Psoas muscle (tissue), 8 donors: Measurements from ENCODE around the gene PPP2R3A. TPM values are rescaled to one million over a fixed set of nuclear protein-coding genes. Genes with fewer than 3 reads are reported as not detected.
A peak's percentile ranks its signal among the peaks of the same experiment; 100 is the strongest.

Experiments used
- ATAC-seq, 4 donors: fragments of 200-7000 bp; cut with Tn5 transposase; one replicate each; pipeline ENCODE4 v1.9.1; 2020; ENCODE audit warnings: moderate library complexity in 3 of 4, mild to moderate bottlenecking in 2 of 4
- DNase-seq, 2 donors: peaks; one replicate each; pipeline ENCODE4 v3.0.0-alpha.2; 2020
- H3K27ac ChIP-seq: fragments of 200-600 bp; one replicate; pipeline ENCODE4 v1.8.0; 2022
- H3K27me3 ChIP-seq, 3 donors: fragments of 200-600 bp in 1 of 3; one replicate each; pipeline versions ENCODE4 v1.6.1 to v1.8.0; 2013 to 2022; ENCODE audit warnings: low read length in 2 of 3, mild to moderate bottlenecking in 2 of 3, moderate library complexity in 1 of 3; ENCODE audit not compliant: insufficient read depth in 3 of 3
- H3K36me3 ChIP-seq, 2 donors: fragments of 200-600 bp in 1 of 2; one replicate each; pipeline versions ENCODE4 v1.6.1 to v1.8.0; 2013 to 2022; ENCODE audit warnings: low read depth in 1 of 2, mild to moderate bottlenecking in 1 of 2, moderate library complexity in 1 of 2; ENCODE audit not compliant: insufficient read depth in 1 of 2
- H3K4me1 ChIP-seq: fragments of 200-600 bp; one replicate; pipeline ENCODE4 v1.8.0; 2022
- H3K4me3 ChIP-seq: fragments of 200-600 bp; one replicate; pipeline ENCODE4 v1.8.0; 2022; ENCODE audit warnings: mild to moderate bottlenecking
- H3K9me3 ChIP-seq: fragments of 200-600 bp; one replicate; pipeline ENCODE4 v1.8.0; 2022
- WGBS, 3 donors: extraction: QIAGEN DNeasy Blood & Tissue Kit; methylation state at CpG; one replicate each; pipeline versions ENCODE4 v1.1.6 to v1.1.7; 2013; 5-methylcytosine and 5-hydroxymethylcytosine counted together
- intact Hi-C, 2 donors: fragments of 100-400 bp; cut with DNase I; formaldehyde crosslinking; loops; one replicate each; pipeline versions ENCODE4 v1.11.0 to v1.14.2; 2022
- polyA plus RNA-seq, 3 donors: library from polyadenylated mRNA; stranded (reverse); fragments of 200-250 nt; gene quantifications; one replicate each; pipeline ENCODE4 v1.2.3, GENCODE V29; 2013
- total RNA-seq, 4 donors: library from RNA; stranded (reverse); fragmentation: NEBNext Ultra II Directional in 2 of 4; extraction: Animal tissue kit (Norgen Biotek cat#: 25700) in 2 of 4; gene quantifications; one replicate each; pipeline versions ENCODE4 v1.2.1 to v1.2.4, GENCODE V29; 2021 to 2023
- TF ChIP-seq, protein P1 (sequence below): fragments of 200-600 bp; IDR thresholded peaks from one replicate; pipeline ENCODE4 v1.8.0; 2022; ENCODE audit warnings: antibody characterized with exemption
- donor health status: healthy with polysubstance abuse.
- donor health status: DM: no; HTN: no; CAD: no; lungs with moderate emphysema.
- donor health status: Bipolar disorder and iron deficiency.
- donor health status: healthy.
- donor health status: DM: yes; HTN: yes; CAD: no.
- donor health status: DM: no; HTN: no; CAD: no.
- donor health status: DM: no; HTN: no; CAD: no.
- donor health status: DM: yes; HTN: yes; CAD: no.

The PPP2R3A gene
- total and polyA plus RNA-seq, 7 donors = 5.4 to 134 (median 45.5) TPM

DNA sequence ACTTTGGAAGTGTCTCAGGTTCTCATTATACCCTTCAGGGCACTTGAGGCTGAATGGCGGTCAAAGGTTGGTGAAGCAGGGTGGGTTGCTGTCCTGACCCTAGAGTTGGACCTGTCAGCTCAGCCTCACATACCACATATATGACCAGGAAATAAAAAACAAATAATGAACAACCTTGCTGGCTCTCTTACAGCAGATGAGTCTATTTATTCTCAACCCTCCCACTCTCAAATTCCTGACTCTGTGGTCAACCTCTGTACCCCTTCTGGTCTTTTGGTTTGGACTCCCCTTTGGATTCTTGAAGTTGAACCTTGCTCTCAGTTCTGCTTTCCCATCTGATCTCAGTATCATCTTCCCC is 16.9 kb downstream of the PPP2R3A start:
- 92 to 100% (median 94%) methylated on average over 1 of the region's 1 CpG for WGBS, 3 donors

DNA sequence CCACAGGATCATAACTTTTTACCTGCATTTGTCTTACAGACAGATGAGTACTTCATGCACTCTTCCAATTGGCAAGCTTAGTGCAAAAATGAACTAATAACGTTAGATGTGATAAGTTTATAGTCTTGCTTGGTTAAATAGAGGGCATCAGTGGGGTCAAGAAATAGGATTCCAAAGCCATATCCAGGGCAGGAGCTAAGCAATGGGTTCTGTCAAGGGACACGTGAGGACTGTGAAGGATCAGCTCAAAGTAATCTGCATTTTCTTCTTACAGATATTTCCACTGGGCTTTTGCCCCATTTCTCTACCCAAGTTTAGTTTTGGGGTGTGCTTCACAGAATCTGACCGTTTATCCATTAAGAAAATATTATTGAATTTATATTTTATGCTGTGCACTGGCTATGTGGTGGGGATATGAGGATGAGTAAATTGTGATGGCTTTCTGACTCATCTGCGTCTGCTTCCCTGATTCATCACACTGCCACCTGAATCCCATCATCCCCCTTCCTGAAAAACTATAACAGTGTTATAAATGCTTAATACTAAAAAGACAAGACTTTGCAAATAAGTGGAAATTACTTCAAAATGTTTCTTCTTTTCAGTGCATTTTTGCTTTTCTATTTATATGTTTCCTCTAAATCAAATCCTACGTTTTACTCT is 17.5 kb downstream of the PPP2R3A start:
- H3K36me3 ChIP-seq = no peaks in the 10 kb centered on the region
- peak in 2 of 4 donors; percentile 60 to 64 for ATAC-seq
- no peaks in the 10 kb centered on the region for H3K27me3 ChIP-seq
- intact Hi-C loops = no loop called here
- peak overlapping the region; percentile 18 for H3K27ac ChIP-seq
- H3K9me3 ChIP-seq = no peaks in the 10 kb centered on the region
- TF ChIP-seq, protein P1, sequence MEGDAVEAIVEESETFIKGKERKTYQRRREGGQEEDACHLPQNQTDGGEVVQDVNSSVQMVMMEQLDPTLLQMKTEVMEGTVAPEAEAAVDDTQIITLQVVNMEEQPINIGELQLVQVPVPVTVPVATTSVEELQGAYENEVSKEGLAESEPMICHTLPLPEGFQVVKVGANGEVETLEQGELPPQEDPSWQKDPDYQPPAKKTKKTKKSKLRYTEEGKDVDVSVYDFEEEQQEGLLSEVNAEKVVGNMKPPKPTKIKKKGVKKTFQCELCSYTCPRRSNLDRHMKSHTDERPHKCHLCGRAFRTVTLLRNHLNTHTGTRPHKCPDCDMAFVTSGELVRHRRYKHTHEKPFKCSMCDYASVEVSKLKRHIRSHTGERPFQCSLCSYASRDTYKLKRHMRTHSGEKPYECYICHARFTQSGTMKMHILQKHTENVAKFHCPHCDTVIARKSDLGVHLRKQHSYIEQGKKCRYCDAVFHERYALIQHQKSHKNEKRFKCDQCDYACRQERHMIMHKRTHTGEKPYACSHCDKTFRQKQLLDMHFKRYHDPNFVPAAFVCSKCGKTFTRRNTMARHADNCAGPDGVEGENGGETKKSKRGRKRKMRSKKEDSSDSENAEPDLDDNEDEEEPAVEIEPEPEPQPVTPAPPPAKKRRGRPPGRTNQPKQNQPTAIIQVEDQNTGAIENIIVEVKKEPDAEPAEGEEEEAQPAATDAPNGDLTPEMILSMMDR = no peak
- no peak overlapping the region for H3K4me3 ChIP-seq
- 71 to 80% (median 75%) methylated on average over 5 of the region's 5 CpGs for WGBS, 3 donors
- DNase-seq = no peak
- H3K4me1 ChIP-seq = peaks cover 15% of the 10 kb centered on the region

More for the DNA sequence above, 16.9 kb downstream of the PPP2R3A start:
- Histone ChIP-seq H3K27me3 (no peaks in the 10 kb centered on the region), H3K27ac (no peak overlapping the region), H3K9me3 (no peaks in the 10 kb centered on the region), H3K4me3 (no peak overlapping the region), H3K4me1 (peaks cover 15% of the 10 kb centered on the region), H3K36me3 (no peaks in the 10 kb centered on the region)
- DNase-seq = no peak
- intact Hi-C loops = no loop called here
- TF ChIP-seq, protein P1 = no peak
- ATAC-seq = peak in 1 of 4 donors; percentile 29

DNA sequence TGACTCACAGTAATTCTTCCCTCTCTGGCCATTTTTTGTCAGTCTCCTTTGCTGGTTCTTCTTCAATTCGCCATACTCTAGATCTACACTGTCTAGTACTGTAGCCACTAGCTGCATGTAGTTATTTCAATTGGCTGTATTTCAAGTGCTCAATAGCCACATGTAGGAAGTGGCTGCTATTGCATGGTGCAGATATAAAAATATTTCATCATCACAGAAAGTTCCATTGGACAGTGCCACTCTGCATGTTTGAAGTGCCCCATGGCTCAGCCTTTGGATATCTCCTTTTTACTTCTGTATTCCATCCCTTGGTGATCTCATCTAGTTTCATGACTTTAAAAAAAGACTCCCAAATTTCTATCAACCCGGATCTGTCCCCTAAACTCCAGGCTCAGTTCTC is 22.1 kb downstream of the PPP2R3A start:
- no peaks in the 10 kb centered on the region for H3K9me3 ChIP-seq
- peaks cover 42% of the 10 kb centered on the region for H3K4me1 ChIP-seq
- H3K36me3 ChIP-seq = no peaks in the 10 kb centered on the region
- intact Hi-C loops = no loop called here
- ATAC-seq (peak in 3 of 4 donors; percentile 40 to 53 (median 53)), DNase-seq (no peak)
- WGBS, 3 donors = 87 to 92% (median 89%) methylated on average over 2 of the region's 2 CpGs
- H3K4me3 ChIP-seq = no peak overlapping the region
- TF ChIP-seq, protein P1 = no peak
- H3K27ac ChIP-seq = no peak overlapping the region
- no peaks in the 10 kb centered on the region for H3K27me3 ChIP-seq

DNA sequence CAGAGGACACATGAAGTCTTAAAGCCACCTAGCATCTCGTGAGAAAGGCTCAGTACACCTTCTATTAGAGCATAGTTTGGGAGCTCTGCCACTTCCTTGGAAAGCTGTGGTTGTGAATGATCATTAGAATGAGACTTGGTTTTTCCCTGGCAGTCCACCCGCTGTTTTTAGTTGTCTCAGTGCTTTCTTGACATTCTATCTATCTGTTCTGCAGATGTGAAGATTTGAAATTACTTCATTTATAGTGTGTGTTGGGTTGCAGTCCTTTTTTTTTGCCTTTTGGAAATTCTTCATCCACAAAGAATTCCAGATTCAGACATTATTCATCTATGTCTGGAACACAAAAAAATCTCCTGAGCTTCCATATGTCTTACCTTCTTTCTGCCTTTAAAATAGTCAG is 23.7 kb downstream of the PPP2R3A start:
- Histone ChIP-seq H3K4me1 (peaks cover 34% of the 10 kb centered on the region), H3K36me3 (no peaks in the 10 kb centered on the region), H3K9me3 (no peaks in the 10 kb centered on the region), H3K27ac (no peak overlapping the region), H3K27me3 (no peaks in the 10 kb centered on the region), H3K4me3 (no peak overlapping the region)
- TF ChIP-seq, protein P1 = no peak
- ATAC-seq = no peak
- no peak for DNase-seq
- intact Hi-C loops = no loop called here
- WGBS, 3 donors = 45 to 74% (median 58%) methylated on average over 2 of the region's 2 CpGs

DNA sequence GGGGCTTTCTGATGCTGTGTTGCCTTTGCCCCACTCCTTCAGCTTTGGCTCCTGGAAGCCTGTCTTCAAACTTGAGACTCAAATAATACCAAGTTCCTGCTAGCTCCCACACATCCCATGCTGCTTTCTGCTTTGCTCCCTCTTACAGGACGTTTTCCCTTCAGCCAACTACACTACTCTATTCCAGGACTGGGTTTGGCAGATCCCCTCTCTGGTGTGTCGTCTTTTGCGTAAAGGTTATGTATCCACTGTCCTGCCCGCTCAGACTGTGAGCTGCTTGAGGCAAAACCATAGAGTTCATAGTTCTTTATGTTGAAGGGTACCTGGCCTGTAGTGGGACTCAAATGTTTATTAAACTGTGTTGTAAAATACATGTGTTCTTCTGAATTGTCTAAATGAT is 25.4 kb downstream of the PPP2R3A start:
- no peaks in the 10 kb centered on the region for H3K36me3 ChIP-seq
- no peak overlapping the region for H3K4me3 ChIP-seq
- intact Hi-C loops = no loop called here
- peak overlapping the region; percentile 75 for H3K27ac ChIP-seq
- H3K27me3 ChIP-seq = no peaks in the 10 kb centered on the region
- TF ChIP-seq, protein P1 = no peak
- H3K4me1 ChIP-seq = peaks cover 37% of the 10 kb centered on the region
- H3K9me3 ChIP-seq = no peaks in the 10 kb centered on the region
- WGBS, 3 donors = 25 to 52% (median 30%) methylated on average over 4 of the region's 4 CpGs
- ATAC-seq = peak; percentile 81 to 92 (median 88)
- no peak for DNase-seq
